Hepatocyte (in vitro differentiated cells): ENCODE measurements around the gene SDC4.

ENCODE experiments used
- EZH2 ChIP-seq: fragments of 200-600 bp; sonication (generic); IDR thresholded peaks from 2 replicates; pipeline ENCODE4 v1.6.1; 2016; ENCODE audit warnings: antibody characterized with exemption, mild to moderate bottlenecking, borderline replicate concordance
- EZH2phosphoT487 ChIP-seq: fragments of 200-600 bp; sonication (generic); IDR thresholded peaks from one replicate; pipeline ENCODE4 v1.6.1; 2018; ENCODE audit warnings: antibody characterized with exemption, mild to moderate bottlenecking, low read depth, moderate library complexity; ENCODE audit not compliant: unreplicated experiment, severe bottlenecking
- TF ChIP-seq, protein P1 (sequence below): fragments of 200-600 bp; sonication (generic); IDR thresholded peaks from 2 replicates; pipeline ENCODE4 v1.5.1; 2016; ENCODE audit warnings: antibody characterized with exemption, mild to moderate bottlenecking; ENCODE audit not compliant: poor library complexity

GRCh38 chr20:45340951-45341350, 7.3 kb downstream of the SDC4 start:
- TF ChIP-seq, protein P1, sequence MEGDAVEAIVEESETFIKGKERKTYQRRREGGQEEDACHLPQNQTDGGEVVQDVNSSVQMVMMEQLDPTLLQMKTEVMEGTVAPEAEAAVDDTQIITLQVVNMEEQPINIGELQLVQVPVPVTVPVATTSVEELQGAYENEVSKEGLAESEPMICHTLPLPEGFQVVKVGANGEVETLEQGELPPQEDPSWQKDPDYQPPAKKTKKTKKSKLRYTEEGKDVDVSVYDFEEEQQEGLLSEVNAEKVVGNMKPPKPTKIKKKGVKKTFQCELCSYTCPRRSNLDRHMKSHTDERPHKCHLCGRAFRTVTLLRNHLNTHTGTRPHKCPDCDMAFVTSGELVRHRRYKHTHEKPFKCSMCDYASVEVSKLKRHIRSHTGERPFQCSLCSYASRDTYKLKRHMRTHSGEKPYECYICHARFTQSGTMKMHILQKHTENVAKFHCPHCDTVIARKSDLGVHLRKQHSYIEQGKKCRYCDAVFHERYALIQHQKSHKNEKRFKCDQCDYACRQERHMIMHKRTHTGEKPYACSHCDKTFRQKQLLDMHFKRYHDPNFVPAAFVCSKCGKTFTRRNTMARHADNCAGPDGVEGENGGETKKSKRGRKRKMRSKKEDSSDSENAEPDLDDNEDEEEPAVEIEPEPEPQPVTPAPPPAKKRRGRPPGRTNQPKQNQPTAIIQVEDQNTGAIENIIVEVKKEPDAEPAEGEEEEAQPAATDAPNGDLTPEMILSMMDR = no peak
- TF ChIP-seq EZH2phosphoT487 (no peak), EZH2 (no peak)
